Ishikawa (cell line): ENCODE data around the gene KCNK2.

ENCODE experiments used
- CEBPB ChIP-seq: IDR thresholded peaks from 2 replicates; pipeline ENCODE4 v1.6.1; 2012
- CREB1 ChIP-seq: IDR thresholded peaks from 2 replicates; pipeline ENCODE4 v1.6.1; 2012; ENCODE audit warnings: low read depth
- EGR1 ChIP-seq: IDR thresholded peaks from 2 replicates; pipeline ENCODE4 v1.6.1; 2012
- EP300 ChIP-seq: IDR thresholded peaks from 2 replicates; pipeline ENCODE4 v1.6.1; 2012; ENCODE audit warnings: borderline replicate concordance
- FOXM1 ChIP-seq: IDR thresholded peaks from 2 replicates; pipeline ENCODE4 v1.6.1; 2012; ENCODE audit warnings: low read depth, borderline replicate concordance
- MAX ChIP-seq: IDR thresholded peaks from 2 replicates; pipeline ENCODE4 v1.6.1; 2012
- NFIC ChIP-seq: IDR thresholded peaks from 2 replicates; pipeline ENCODE4 v1.6.1; 2012
- RAD21 ChIP-seq: IDR thresholded peaks from 2 replicates; pipeline ENCODE4 v1.6.1; 2012; ENCODE audit warnings: low read depth
- REST ChIP-seq: IDR thresholded peaks from 2 replicates; pipeline ENCODE4 v1.6.1; 2012; ENCODE audit warnings: low read depth, mild to moderate bottlenecking
- TAF1 ChIP-seq: IDR thresholded peaks from 2 replicates; pipeline ENCODE4 v1.6.1; 2012; ENCODE audit warnings: low read depth, mild to moderate bottlenecking
- TCF12 ChIP-seq: IDR thresholded peaks from 2 replicates; pipeline ENCODE4 v1.6.1; 2012; ENCODE audit warnings: low read depth
- TEAD4 ChIP-seq: IDR thresholded peaks from 2 replicates; pipeline ENCODE4 v1.6.1; 2012
- USF1 ChIP-seq: IDR thresholded peaks from 2 replicates; pipeline ENCODE4 v1.6.1; 2012
- YY1 ChIP-seq: IDR thresholded peaks from 2 replicates; pipeline ENCODE4 v1.6.1; 2012; ENCODE audit warnings: low read depth
- ZBTB7A ChIP-seq: IDR thresholded peaks from 2 replicates; pipeline ENCODE4 v1.6.1; 2012; ENCODE audit warnings: low read depth

The KCNK2 gene

GRCh38 chr1:215256936-215257679, 174.6 kb downstream of the KCNK2 start:
- no peak for TF ChIP-seq USF1
- TF ChIP-seq FOXM1 = no peak
- TF ChIP-seq EP300 = no peak
- TF ChIP-seq TAF1 = no peak
- TF ChIP-seq TEAD4 = no peak
- TF ChIP-seq MAX = no peak
- TF ChIP-seq EGR1 = no peak
- no peak for TF ChIP-seq REST
- TF ChIP-seq RAD21 = no peak

- TF ChIP-seq CEBPB (no peak), TAF1 (no peak), TCF12 (no peak), ZBTB7A (no peak), RAD21 (no peak), USF1 (no peak), REST (no peak), FOXM1 (no peak), MAX (no peak), TEAD4 (no peak), EGR1 (no peak), CREB1 (no peak), YY1 (no peak), EP300 (no peak), NFIC (no peak)
Observed at GRCh38 chr1:215260711-215261110, 178.2 kb downstream of the KCNK2 start.

GRCh38 chr1:215262106-215262505, 179.6 kb downstream of the KCNK2 start:
- no peak for TF ChIP-seq REST
- no peak for TF ChIP-seq YY1
- no peak for TF ChIP-seq TEAD4
- no peak for TF ChIP-seq RAD21
- TF ChIP-seq ZBTB7A = no peak
- TF ChIP-seq MAX = no peak
- no peak for TF ChIP-seq FOXM1
- no peak for TF ChIP-seq EP300
- no peak for TF ChIP-seq TCF12
- TF ChIP-seq NFIC = no peak
- no peak for TF ChIP-seq TAF1

- no peak for TF ChIP-seq EGR1
- no peak for TF ChIP-seq TEAD4
- TF ChIP-seq MAX = no peak
- no peak for TF ChIP-seq TAF1
- no peak for TF ChIP-seq USF1
- no peak for TF ChIP-seq ZBTB7A
- TF ChIP-seq NFIC = no peak
- no peak for TF ChIP-seq CREB1
- no peak for TF ChIP-seq FOXM1
- no peak for TF ChIP-seq EP300
- TF ChIP-seq YY1 = no peak
Observed at GRCh38 chr1:215263636-215264035, 181.1 kb downstream of the KCNK2 start.
